Stimulated activated CD8-positive, alpha-beta memory T cell treated with anti-CD3 and anti-CD28 coated beads, Interleukin-15, amount 100 ng/mL, for 48 hours (primary cell): ENCODE data around the gene VWA3A.
"Not testable (repeated sequence)": the region's sequence is repeated elsewhere in the genome, so short reads cannot be mapped to it uniquely, and the experiment has no call there.

Source experiments
- DNase-seq, 2 donors: peaks; one replicate each; pipeline ENCODE4 v3.0.0-alpha.2; 2020; ENCODE audit warnings: low read depth in 2 of 2

VWA3A gene

DNA sequence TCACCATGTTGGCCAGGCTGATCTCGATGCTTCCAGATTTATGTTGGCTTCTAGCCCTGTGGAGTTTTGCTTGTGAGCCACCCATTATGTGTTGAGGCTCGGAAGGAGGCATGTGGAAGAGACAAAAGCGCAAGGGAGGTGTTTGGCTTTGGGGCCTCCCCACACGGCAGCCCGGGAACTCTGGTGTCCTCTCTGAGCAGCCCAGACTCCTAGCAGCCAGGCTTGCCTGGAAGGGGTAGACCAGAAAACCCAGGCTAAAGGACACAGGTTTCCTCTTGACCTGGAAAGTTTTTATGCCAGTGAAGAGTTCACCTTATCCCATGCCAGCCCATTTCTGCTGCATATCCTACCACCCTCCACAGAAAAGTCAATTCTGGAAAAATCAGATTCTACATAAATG lies 91.0 kb downstream of the VWA3A start:
- DNase-seq: no peak

DNA sequence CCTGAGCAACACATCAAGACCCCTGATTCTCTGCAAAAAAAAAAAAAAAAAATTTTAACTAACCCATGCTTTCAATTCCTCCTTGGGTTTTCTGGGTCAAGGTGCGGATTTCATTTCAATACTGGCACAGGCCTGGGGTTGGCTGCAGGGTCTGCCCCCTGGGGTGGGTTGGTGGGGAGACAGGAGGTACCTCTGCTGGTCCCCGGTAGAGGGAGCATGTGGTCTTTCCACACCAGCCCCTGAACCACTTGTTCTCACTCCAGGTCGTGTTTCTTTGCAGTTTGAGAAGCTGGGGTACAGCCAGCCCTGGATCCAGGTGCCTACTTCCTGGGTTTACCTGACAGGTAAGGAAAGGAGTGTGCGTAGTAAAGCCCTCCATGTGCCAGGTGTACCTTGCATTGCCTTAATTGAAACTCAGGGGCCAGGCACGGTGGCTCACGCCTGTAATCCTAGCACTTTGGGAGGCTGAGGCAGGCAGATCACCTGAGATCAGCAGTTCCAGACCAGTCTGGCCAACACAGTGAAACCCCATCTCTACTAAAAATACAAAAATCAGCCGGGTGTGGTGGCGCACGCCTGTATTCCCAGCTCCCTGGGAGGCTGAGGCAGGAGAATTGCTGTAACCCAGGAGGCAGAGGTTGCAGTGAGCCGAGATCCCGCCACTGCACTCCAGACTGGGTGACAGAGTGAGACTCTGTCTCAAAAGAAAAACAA lies 91.7 kb downstream of the VWA3A start:
- no peak for DNase-seq

DNA sequence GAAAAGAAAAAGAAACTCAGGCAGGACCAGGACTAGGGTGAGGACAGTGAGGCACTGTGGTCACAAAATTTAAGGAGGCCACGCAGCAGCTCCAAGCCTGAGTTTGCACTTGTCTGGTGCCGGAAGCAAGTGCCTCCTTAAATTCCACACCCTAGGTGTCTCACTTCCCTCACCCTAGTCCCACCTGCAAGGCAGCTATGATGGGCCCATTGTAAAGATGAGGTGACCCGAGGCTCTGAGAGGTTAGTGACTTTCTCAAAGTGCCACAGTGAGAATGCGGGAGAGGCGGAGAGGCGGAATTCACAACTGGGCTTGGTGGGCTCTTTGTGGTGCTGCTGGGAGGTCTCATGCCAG lies 92.3 kb downstream of the VWA3A start:
- no peak for DNase-seq

DNA sequence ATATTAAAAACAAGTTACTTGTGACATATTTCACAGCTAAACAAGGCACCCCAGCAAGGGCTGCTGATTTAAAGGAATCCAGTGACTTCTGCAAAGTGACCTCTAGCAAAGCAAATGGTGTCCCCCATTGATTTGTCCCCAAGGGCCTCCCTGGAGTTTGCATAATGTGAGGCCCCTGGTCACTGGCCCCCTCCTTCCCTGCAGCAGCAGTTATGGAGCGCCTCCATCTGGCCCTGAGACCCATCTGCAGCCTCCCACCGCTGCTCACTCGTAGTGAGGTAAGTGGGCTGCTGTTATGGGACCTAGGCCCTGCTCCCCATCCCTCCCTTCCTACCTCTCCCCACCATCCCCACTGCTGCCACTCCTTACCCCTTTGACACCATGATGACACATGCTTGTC lies 94.2 kb downstream of the VWA3A start:
- DNase-seq: no peak

DNA sequence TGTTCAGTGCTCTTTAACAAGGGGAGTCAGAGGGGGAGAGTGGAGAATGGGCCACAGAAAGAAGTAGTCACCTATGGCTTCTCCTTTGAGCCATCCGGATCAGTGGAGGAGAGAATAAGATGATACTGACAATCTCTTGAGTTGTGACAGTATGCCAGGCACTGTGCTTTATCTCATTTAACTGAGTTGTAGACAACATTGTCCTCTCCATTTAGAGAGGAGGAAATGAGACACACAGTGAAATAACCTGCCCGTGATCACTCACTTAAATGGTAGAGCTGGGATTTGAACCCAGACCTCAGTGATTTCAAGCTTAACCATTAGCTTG lies 95.9 kb downstream of the VWA3A start:
- no peak for DNase-seq

DNA sequence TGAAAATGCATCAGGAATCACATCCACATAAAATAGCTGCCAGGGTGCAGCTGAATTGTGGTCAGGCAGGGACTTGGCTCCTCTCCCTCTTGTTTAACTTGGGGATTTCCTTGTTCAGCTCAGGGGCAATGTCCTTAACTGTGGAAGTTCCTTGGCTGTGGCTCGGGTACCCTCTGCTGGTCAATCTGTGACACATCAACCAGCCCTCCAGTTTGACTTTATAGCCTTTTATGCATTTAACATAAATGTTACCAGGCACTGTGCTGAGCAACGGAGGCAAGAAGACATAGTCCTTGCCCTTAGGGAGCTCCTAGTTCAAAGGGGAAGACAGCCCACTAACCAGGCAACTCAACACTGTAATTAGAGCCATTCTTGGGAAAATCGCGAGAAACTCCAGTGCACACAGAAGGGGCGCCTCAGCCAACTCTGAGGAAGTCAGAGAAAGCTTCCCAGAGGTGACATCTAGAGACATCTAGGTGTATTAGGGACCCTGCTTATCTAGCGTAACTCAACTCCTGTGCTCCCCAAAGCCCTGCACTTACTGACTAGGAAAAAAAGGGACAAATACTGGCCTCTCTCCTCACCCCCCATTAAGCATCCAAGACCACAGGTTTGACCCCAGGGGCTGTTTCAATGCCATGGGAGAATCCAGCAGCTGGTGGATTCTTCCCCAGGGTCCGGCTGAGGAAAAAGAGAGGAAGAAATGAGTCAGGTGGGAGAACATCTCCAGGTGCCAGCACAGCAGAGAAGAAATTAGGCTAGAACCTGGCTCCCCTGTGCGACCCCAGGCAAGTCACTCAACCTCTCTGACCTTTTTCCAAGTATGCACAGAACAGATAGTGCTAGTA lies 96.5 kb downstream of the VWA3A start:
- peak in 1 of 2 donors; percentile 46 for DNase-seq

DNA sequence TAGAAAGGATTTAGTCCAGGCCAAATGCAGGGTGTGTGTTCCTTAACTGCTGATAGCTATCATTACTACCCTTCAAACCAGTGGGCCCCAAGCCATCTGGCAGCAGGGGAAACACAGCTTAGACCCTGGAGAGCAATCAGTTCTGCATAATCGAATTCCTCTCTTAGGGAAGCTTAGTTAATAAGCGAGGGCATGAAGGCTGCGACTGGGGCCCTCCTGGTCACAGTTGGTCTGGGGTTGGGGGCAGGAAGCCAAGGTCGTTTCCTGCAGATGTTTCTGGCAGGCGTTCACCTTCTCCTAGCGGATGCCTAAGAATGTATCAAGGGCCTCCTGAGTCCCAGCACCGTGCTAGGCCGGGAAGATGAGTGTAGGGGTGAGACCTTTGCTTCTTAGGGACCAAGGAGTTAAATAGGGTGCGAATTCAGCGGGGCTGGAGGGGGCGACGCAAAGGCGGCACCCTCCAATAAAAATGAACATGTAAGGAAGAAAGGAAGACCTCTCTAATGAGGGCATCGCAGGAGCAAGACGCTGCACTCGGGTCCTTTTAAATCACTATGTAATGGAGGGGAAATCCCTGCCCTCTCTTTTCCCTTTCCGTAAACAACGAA lies 97.2 kb downstream of the VWA3A start:
- no peak for DNase-seq

DNA sequence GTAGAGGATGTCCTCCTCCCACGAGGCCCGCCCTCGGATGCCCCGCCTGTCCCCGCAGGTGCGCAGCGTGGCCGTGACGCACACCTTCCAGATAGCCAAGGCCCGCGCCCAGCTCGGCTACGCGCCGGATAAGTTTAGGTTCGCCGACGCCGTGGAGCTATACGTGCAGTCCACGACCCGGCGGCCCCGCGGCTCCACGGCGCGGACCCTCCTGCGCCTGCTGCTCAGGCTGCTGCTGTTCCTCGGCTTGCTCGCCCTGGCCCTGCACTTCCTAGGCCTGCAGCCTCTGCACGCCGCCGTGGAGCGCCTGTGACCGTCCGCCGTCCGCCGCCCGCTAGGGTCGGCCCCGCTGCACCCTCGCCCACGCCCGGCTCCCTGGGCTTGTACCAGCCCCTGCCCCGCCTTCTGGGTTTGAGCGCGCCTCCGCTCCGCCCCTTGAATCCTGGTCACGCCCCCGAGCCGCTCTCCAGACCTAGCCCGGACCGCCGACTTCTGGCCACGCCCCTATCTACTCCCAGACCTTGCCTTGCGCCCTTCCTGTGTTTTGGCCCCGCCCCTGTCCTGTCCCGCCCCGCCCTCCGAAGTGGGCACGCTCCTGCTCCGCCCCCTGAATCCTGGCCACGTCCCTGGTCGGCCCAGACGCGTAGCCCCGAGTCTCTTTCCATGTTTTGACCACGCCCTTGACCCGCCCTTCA lies 97.9 kb downstream of the VWA3A start:
- DNase-seq: peak; percentile 98 to 99

DNA sequence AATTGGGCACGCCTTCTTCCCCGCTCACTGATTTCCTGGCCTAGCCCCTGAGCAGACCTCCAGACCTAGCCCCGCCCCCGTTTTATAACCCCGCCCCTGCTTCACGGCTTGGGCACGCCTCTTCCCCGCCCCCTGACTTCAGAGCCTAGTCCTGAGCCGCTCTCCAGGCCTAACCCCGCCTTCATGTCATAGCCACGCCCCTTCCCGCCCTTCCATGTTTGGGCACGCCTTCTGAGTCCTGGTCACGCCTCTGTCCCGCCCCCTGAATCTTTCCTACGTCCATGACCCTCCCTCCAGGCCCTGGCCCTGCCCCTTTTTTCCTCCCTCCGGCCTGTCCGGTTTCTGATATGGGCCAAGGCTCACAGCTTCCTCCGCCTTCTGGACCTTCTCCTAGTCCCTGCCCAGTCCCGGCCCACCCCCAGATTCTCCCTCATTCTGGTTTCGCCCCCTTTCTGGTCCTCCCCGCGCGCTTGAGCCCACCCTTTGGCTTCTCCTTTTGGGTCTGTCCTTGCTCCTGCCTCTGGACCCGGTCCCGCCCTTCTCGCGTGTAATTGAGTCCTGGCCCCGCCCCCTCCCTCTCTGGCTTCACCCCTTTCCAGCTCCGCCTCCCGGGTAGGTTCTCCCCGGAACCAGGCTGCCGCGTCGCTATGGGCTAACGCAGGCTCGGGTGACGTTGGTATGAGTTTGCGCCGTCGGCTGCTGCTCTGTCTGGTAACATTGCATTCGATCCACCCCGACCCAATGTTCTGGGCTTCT lies 98.6 kb downstream of the VWA3A start:
- peak; percentile 97 for DNase-seq

DNA sequence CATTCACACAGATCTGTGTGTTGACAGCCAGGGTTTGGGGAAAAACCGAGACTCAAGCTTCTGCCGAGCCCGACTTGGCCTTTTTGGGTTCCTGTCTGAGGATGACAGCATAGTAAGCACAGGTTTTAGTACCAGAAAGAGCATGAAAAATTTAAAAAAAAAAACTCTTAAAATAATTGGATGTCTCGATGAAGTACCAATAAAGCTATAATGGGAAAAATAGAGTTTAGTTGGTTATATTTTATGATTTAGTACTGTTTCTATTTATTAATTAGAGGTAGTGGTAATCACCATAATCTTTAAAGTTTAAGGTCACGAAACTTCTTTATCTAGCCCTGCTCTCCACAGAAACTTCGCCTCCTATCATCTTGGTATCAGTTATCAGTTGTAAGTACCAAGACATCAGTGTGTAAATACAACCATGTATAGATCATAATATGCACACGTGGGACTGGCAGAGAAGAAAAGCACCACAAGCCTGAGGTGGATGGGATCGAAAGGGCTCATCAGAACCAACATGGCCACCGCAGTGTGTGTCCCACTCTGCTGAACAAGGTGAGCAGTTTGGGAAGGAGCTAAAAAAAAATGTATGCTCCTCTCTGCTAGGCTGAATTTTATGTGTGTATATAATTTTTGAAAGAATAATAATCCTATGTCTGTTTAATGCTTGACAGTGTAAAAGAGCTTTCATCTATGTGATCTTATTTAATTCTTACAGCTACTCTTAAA lies 99.4 kb downstream of the VWA3A start:
- DNase-seq: no peak

GRCh38 chr16:22192261-22193062 lies 100.1 kb downstream of the VWA3A start:
- peak; percentile 70 to 78 for DNase-seq

DNA sequence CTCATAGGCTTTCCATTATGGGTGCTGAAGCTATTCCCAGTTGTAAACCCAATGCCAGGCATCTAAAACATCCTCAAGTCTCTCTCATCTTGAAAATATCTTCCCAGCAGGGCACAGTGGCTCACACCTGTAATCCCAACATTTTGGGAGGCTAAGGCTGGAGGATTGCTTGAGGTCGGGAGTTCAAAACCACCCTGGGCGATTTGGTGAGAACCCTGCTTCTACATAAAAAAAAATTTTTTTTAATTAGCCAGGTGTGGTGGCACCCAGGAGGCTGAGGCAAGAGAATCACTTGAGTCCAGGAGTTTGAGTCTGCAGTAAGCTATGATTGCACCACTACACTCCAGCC lies 100.7 kb downstream of the VWA3A start:
- DNase-seq: no peak

DNA sequence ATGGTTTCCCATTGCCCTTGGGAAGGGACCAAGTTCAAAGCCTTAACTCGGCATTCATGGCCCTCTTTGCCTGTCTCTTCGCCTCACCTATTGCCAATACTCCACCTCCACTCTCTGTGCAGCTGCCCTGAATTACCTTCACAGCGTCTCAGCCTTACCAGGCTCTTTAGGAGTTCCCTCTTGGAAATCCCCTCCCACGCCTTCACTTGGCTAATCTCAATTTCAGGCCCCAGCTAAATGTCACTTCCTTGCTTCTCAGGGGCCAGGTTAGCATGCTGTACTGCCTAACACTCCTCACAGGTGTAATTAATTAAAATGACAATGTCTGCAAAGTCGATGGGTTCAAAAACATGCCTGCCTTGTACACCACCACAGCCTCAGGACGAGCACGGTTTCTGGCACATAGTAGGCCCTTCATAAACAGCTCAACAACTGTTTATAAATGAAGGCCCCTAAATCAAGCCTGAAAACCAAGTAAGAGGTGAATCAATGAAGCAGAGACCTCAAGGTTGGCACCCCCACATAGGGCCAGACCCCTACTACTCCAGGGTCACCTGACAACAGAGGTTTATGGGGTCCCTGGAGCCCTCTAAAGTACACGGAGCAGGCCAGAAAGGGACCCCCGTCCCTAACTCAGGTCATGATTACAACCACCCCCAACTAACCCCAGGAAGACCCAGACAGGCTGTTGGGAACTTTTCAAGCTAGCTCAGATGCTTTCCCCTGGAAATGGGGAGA lies 102.5 kb downstream of the VWA3A start:
- no peak for DNase-seq

GRCh38 chr16:22195445-22195694 lies 103.0 kb downstream of the VWA3A start:
- no peak for DNase-seq

GRCh38 chr16:22195695-22196558 lies 103.6 kb downstream of the VWA3A start:
- peak; percentile 75 to 82 for DNase-seq

GRCh38 chr16:22196559-22197168 lies 104.3 kb downstream of the VWA3A start:
- not testable (repeated sequence) for DNase-seq

GRCh38 chr16:22198547-22199293 lies 106.4 kb downstream of the VWA3A start:
- DNase-seq: no peak

DNA sequence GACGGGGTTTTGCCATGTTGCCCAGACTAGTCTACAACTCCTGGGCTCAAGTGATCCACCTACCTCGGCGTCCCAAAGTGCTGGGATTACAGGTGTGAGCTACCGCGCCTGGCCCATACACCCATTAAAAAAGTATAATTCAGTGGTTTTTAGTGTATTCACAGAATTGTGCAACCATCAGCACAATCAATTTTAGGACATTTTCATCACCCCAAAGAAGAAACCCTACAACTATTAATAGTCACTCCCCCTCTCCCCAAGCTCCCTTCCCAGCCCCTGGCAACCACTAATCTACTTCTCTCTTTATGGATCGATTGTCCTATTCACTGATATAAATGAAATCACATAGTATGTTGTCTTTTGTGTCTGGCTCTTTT lies 109.9 kb downstream of the VWA3A start:
- no peak for DNase-seq
